IMR-90 (cell line): ENCODE data around the gene SLC6A6. TPM values are rescaled to one million over a fixed set of nuclear protein-coding genes. Genes with fewer than 3 reads are reported as not detected.

Experiments
- ATAC-seq: fragments of 200-7000 bp; cut with Tn5 transposase; 2 replicates; pipeline ENCODE4 v1.9.1; 2020; ENCODE audit warnings: low read depth, mild to moderate bottlenecking, moderate library complexity
- BruUV-seq: library from RNA; stranded (reverse); fragments of 400-500 nt; replicated peaks from 2 replicates; lab custom pipeline; 2021; lab: Mats Ljungman, UMichigan
- CTCF ChIA-PET: fragments of 300-600 bp; formaldehyde crosslinking; extraction: SDS; loops from one replicate; lab custom pipeline; 2021; ENCODE audit warnings: antibody characterized with exemption; lab: Yijun Ruan, JAX
- POLR2A ChIA-PET: fragments of 300-600 bp; sonication (Branson Sonifier 250); formaldehyde crosslinking; loops from one replicate; lab custom pipeline; 2022; ENCODE audit warnings: antibody characterized with exemption; ENCODE audit not compliant: unreplicated experiment; lab: Charles Lee
- DNase-seq: peaks from one replicate; pipeline ENCODE4 v3.0.0; 2013
- H2AFZ ChIP-seq: replicated peaks from 2 replicates; pipeline ENCODE3; 2013; ENCODE audit warnings: low read length, mild to moderate bottlenecking; ENCODE audit not compliant: poor library complexity
- H2AK5ac ChIP-seq: 2 replicates; pipeline ENCODE4 v1.6.1; 2013; ENCODE audit warnings: low read depth, low read length, inconsistent platforms
- H2AK9ac ChIP-seq: replicated peaks from 2 replicates; pipeline ENCODE3; 2013; ENCODE audit warnings: mild to moderate bottlenecking, low read depth, low read length, moderate library complexity; ENCODE audit not compliant: poor library complexity
- H2BK120ac ChIP-seq: 2 replicates; pipeline ENCODE4 v1.6.1; 2013; ENCODE audit warnings: low read depth, low read length, inconsistent platforms
- H2BK15ac ChIP-seq: 3 replicates; pipeline ENCODE4 v1.6.1; 2013; ENCODE audit warnings: low read depth, low read length, inconsistent platforms
- H2BK20ac ChIP-seq: 2 replicates; pipeline ENCODE4 v1.6.1; 2013; ENCODE audit warnings: low read depth, mild to moderate bottlenecking, inconsistent platforms, low read length, moderate library complexity
- H2BK5ac ChIP-seq: 2 replicates; pipeline ENCODE4 v1.6.1; 2013; ENCODE audit warnings: mild to moderate bottlenecking, low read depth, low read length, inconsistent platforms; ENCODE audit not compliant: poor library complexity, severe bottlenecking
- H3K14ac ChIP-seq: replicated peaks from 2 replicates; pipeline ENCODE4 v1.6.1; 2013; ENCODE audit warnings: low read depth, low read length, inconsistent platforms
- H3K18ac ChIP-seq: 2 replicates; pipeline ENCODE4 v1.6.1; 2013; ENCODE audit warnings: low read depth, low read length, control low read depth
- H3K23ac ChIP-seq: 2 replicates; pipeline ENCODE4 v1.6.1; 2013; ENCODE audit warnings: low read depth, low read length, inconsistent platforms
- H3K27ac ChIP-seq: 2 replicates; pipeline ENCODE4 v1.5.1; 2013; ENCODE audit warnings: mild to moderate bottlenecking, control low read depth, low read length; ENCODE audit not compliant: insufficient read depth
- H3K27me3 ChIP-seq: 2 replicates; pipeline ENCODE4 v1.6.1; 2013; ENCODE audit warnings: low read length; ENCODE audit not compliant: control insufficient read depth, insufficient read depth
- H3K36me3 ChIP-seq: 2 replicates; pipeline ENCODE4 v1.6.1; 2013; ENCODE audit warnings: low read length, mixed read lengths; ENCODE audit not compliant: control insufficient read depth, insufficient read depth
- H3K4ac ChIP-seq: 2 replicates; pipeline ENCODE4 v1.6.1; 2013; ENCODE audit warnings: low read depth, low read length, inconsistent platforms
- H3K4me1 ChIP-seq: 2 replicates; pipeline ENCODE4 v1.6.1; 2013; ENCODE audit warnings: low read length, mixed read lengths; ENCODE audit not compliant: control insufficient read depth, insufficient read depth
- H3K4me2 ChIP-seq: 2 replicates; pipeline ENCODE4 v1.6.1; 2013; ENCODE audit warnings: low read depth, mild to moderate bottlenecking, control low read depth, low read length, moderate library complexity
- H3K4me3 ChIP-seq: 2 replicates; pipeline ENCODE4 v1.5.1; 2013; ENCODE audit warnings: low read depth, mild to moderate bottlenecking, control low read depth, low read length, moderate library complexity; ENCODE audit not compliant: insufficient read depth
- H3K56ac ChIP-seq: 2 replicates; pipeline ENCODE4 v1.6.1; 2013; ENCODE audit warnings: low read length, inconsistent platforms; ENCODE audit not compliant: insufficient read depth; ENCODE audit errors: extremely low read depth
- H3K79me1 ChIP-seq, 2 experiments: 2 replicates each; pipeline ENCODE4 v1.6.1; 2013; ENCODE audit warnings: low read length in 2 of 2, inconsistent platforms in 1 of 2, low read depth in 1 of 2
- H3K9ac ChIP-seq: 2 replicates; pipeline ENCODE4 v1.6.1; 2013; ENCODE audit warnings: low read depth, low read length, control low read depth
- H3K9me1 ChIP-seq: 2 replicates; pipeline ENCODE4 v1.6.1; 2013; ENCODE audit warnings: low read length, inconsistent platforms; ENCODE audit not compliant: insufficient read depth
- H3K9me3 ChIP-seq: 2 replicates; pipeline ENCODE4 v1.6.1; 2013; ENCODE audit warnings: low read length; ENCODE audit not compliant: control insufficient read depth, insufficient read depth
- H4K20me1 ChIP-seq: 2 replicates; pipeline ENCODE4 v1.6.1; 2013; ENCODE audit warnings: low read length, inconsistent platforms; ENCODE audit not compliant: insufficient read depth
- H4K5ac ChIP-seq: 2 replicates; pipeline ENCODE4 v1.6.1; 2013; ENCODE audit warnings: mild to moderate bottlenecking, low read depth, low read length, control low read depth
- H4K8ac ChIP-seq, 2 experiments: 2 replicates each; pipeline ENCODE4 v1.6.1; 2013; ENCODE audit warnings: low read depth in 2 of 2, low read length in 2 of 2, control low read depth in 1 of 2, inconsistent platforms in 1 of 2
- H4K91ac ChIP-seq: 2 replicates; pipeline ENCODE4 v1.6.1; 2013; ENCODE audit warnings: low read depth, low read length, inconsistent platforms; ENCODE audit not compliant: insufficient read depth
- BHLHE40 ChIP-seq: fragments of 150-350 bp; IDR thresholded peaks from 2 replicates; pipeline ENCODE4 v1.6.1; 2016; ENCODE audit warnings: mild to moderate bottlenecking, low read depth, low read length
- CEBPB ChIP-seq: IDR thresholded peaks from 2 replicates; pipeline ENCODE4 v1.6.1; 2012; ENCODE audit warnings: low read depth, low read length, improper control_type of control experiment
- CHD1 ChIP-seq: IDR thresholded peaks from 2 replicates; pipeline ENCODE4 v1.6.1; 2012; ENCODE audit warnings: low read depth, low read length, improper control_type of control experiment
- CTCF ChIP-seq: conservative IDR thresholded peaks from 2 replicates; pipeline ENCODE4 v1.5.1; 2012; ENCODE audit warnings: mild to moderate bottlenecking, low read depth, low read length, improper control_type of control experiment
- ELK1 ChIP-seq: fragments of 150-350 bp; IDR thresholded peaks from 2 replicates; pipeline ENCODE4 v1.6.1; 2016; ENCODE audit warnings: low read depth, mild to moderate bottlenecking, low read length, moderate library complexity, borderline replicate concordance
- FOS ChIP-seq: fragments of 150-350 bp; IDR thresholded peaks from 2 replicates; pipeline ENCODE4 v1.6.1; 2016; ENCODE audit warnings: low read depth, low read length
- MAFK ChIP-seq: IDR thresholded peaks from 2 replicates; pipeline ENCODE4 v1.6.1; 2012; ENCODE audit warnings: low read depth, low read length, improper control_type of control experiment
- MAZ ChIP-seq: IDR thresholded peaks from 2 replicates; pipeline ENCODE4 v1.6.1; 2012; ENCODE audit warnings: low read depth, mild to moderate bottlenecking, low read length, improper control_type of control experiment, moderate library complexity, borderline replicate concordance
- MXI1 ChIP-seq: IDR thresholded peaks from 2 replicates; pipeline ENCODE4 v1.6.1; 2012; ENCODE audit warnings: low read depth, mild to moderate bottlenecking, low read length, moderate library complexity, borderline replicate concordance
- NFE2L2 ChIP-seq: fragments of 150-350 bp; IDR thresholded peaks from 2 replicates; pipeline ENCODE4 v1.6.1; 2016; ENCODE audit warnings: low read depth, mild to moderate bottlenecking, low read length
- POLR2A ChIP-seq: IDR thresholded peaks from 2 replicates; pipeline ENCODE4 v1.6.1; 2012; ENCODE audit warnings: mild to moderate bottlenecking, low read depth, low read length
- RAD21 ChIP-seq: IDR thresholded peaks from 2 replicates; pipeline ENCODE4 v1.6.1; 2012; ENCODE audit warnings: low read length, improper control_type of control experiment
- RCOR1 ChIP-seq: IDR thresholded peaks from 2 replicates; pipeline ENCODE4 v1.6.1; 2012; ENCODE audit warnings: mild to moderate bottlenecking, low read length, improper control_type of control experiment; ENCODE audit not compliant: insufficient replicate concordance
- SMC3 ChIP-seq: fragments of 150-350 bp; IDR thresholded peaks from 2 replicates; pipeline ENCODE4 v1.6.1; 2016; ENCODE audit warnings: low read depth, mild to moderate bottlenecking, antibody characterized with exemption, low read length, moderate library complexity
- USF2 ChIP-seq: fragments of 150-350 bp; IDR thresholded peaks from 2 replicates; pipeline ENCODE4 v1.6.1; 2017; ENCODE audit warnings: mild to moderate bottlenecking, antibody characterized with exemption, low read length, low read depth
- WGBS, 2 experiments: methylation state at CpG; one replicate each; pipeline versions ENCODE4 v1.1.5 to v1.1.7; 2013; ENCODE audit warnings: missing lambda C conversion rate in 2 of 2; ENCODE audit not compliant: insufficient read length in 1 of 2; ENCODE audit errors: extremely low coverage in 2 of 2; 5-methylcytosine and 5-hydroxymethylcytosine counted together
- dilution Hi-C: fragments of 300-500 bp; cut with HindIII; formaldehyde crosslinking; loops from one replicate; pipeline ENCODE4 v1.14.3; 2018; ENCODE audit warnings: low sequenced_read_pairs; ENCODE audit not compliant: unreplicated experiment
- in situ Hi-C: fragments of 300-500 bp; cut with MboI; formaldehyde crosslinking; loops from 3 replicates; pipeline ENCODE4 v1.14.3; 2019; ENCODE audit warnings: low sequenced_read_pairs, inconsistent platforms, mixed read lengths
- intact Hi-C: fragments of 100-400 bp; cut with micrococcal nuclease; formaldehyde crosslinking; loops from 2 replicates; pipeline ENCODE4 v1.10.0; 2022
- polyA plus RNA-seq, 3 experiments: library from polyadenylated mRNA; depleted of rRNA; stranded (reverse); fragments of >200 nt; gene quantifications; 2 replicates each; pipeline ENCODE4 v1.2.3, GENCODE V29; 2012; ENCODE audit warnings: low replicate concordance in 1 of 3
- total RNA-seq: library from RNA; depleted of rRNA; stranded (reverse); fragments of >200 nt; gene quantifications from 2 replicates; pipeline ENCODE4 v1.2.3, GENCODE V29; 2012

Gene SLC6A6
- total and polyA plus RNA-seq, 2 of the 4 experiments (the other 2 are of a cell fraction) = 29.9 to 39.4 TPM

- intact Hi-C loops = no loop called here
- no peak overlapping the region for H3K4me2 ChIP-seq
- peak overlapping the region; percentile 47; the same call in 1 of the 2 replicates for H2AK5ac ChIP-seq
- ChIA-PET CTCF (no interaction called here), POLR2A (no interaction called here)
- peaks cover 31% of the 10 kb centered on the region for H4K20me1 ChIP-seq
- no peak overlapping the region; the same call in 2 of the 3 replicates for H2BK15ac ChIP-seq
- no peak overlapping the region for H2AFZ ChIP-seq
- in situ Hi-C loops = no loop called here
- H3K23ac ChIP-seq = no peak overlapping the region
- no peak overlapping the region for H4K91ac ChIP-seq
- no peak overlapping the region for H2BK120ac ChIP-seq
- no peaks in the 10 kb centered on the region for H3K27me3 ChIP-seq
- peaks cover 30 to 79% of the 10 kb centered on the region in 2 experiments for H3K79me1 ChIP-seq
- DNase-seq (no peak), ATAC-seq (no peak)
- H3K4me1 ChIP-seq = peaks cover 30% of the 10 kb centered on the region
- H3K9me3 ChIP-seq = no peaks in the 10 kb centered on the region
- peaks cover 17% of the 10 kb centered on the region for H3K9me1 ChIP-seq
- no peak overlapping the region for H2AK9ac ChIP-seq
- H4K8ac ChIP-seq = no peak overlapping the region
- H2BK5ac ChIP-seq = no peak overlapping the region
- no peak overlapping the region for H3K4me3 ChIP-seq
- peaks cover 16% of the 10 kb centered on the region; the same call in 1 of the 2 replicates for H3K36me3 ChIP-seq
- WGBS, 2 experiments = 67% methylated on average over 1 of the region's 5 CpGs; no CpG with 5 or more reads in 1 of the 2 experiments
- H3K14ac ChIP-seq = no peak overlapping the region
- TF ChIP-seq CEBPB (no peak), ELK1 (no peak), CHD1 (no peak), RCOR1 (no peak), NFE2L2 (no peak), CTCF (no peak), MAZ (no peak), MAFK (no peak), MXI1 (no peak), RAD21 (no peak), BHLHE40 (no peak), FOS (no peak), USF2 (no peak), SMC3 (no peak), POLR2A (no peak)
- no peak overlapping the region for H2BK20ac ChIP-seq
- H4K5ac ChIP-seq = no peak overlapping the region
- no peak overlapping the region for H3K27ac ChIP-seq
- dilution Hi-C loops = no loop called here
- H3K18ac ChIP-seq = no peak overlapping the region
- H3K56ac ChIP-seq = no peak overlapping the region
- peak overlapping the region; percentile 12; the same call in 1 of the 2 replicates for H3K4ac ChIP-seq
- BruUV-seq = no TSS peak
- no peak overlapping the region for H3K9ac ChIP-seq
These were observed 23.9 kb downstream of the SLC6A6 start for GRCh38 chr3:14426305-14426620.
